WTC11 (cell line): ENCODE data around the gene NFS1. TPM values are rescaled to one million over a fixed set of nuclear protein-coding genes. Genes with fewer than 3 reads are reported as not detected.

Experiments
- ATAC-seq: fragments of 200-7000 bp; cut with Tn5 transposase; 2 replicates; pipeline ENCODE4 v1.10.0; 2021; ENCODE audit warnings: mild to moderate bottlenecking, moderate library complexity
- CTCF ChIA-PET: fragments of 300-600 bp; sonication (Branson Sonifier 250); formaldehyde crosslinking; loops from one replicate; lab custom pipeline; 2021; ENCODE audit warnings: antibody characterized with exemption; lab: Charles Lee
- POLR2A ChIA-PET: fragments of 350-600 bp; sonication (Branson Sonifier 250); formaldehyde crosslinking; loops from one replicate; lab custom pipeline; 2021; ENCODE audit warnings: antibody characterized with exemption; lab: Charles Lee
- DNase-seq: peaks from one replicate; pipeline ENCODE4 v3.0.0; 2021; ENCODE audit warnings: low spot score
- H3K27ac Mint-ChIP-seq: 2 replicates; pipeline ENCODE4 v1.8.0; 2021; ENCODE audit warnings: mixed read lengths
- H3K27me3 Mint-ChIP-seq: 2 replicates; pipeline ENCODE4 v1.8.0; 2021; ENCODE audit warnings: low read depth, mild to moderate bottlenecking, moderate library complexity, mixed read lengths
- H3K36me3 Mint-ChIP-seq: 2 replicates; pipeline ENCODE4 v1.8.0; 2021; ENCODE audit warnings: mixed read lengths
- H3K4me1 Mint-ChIP-seq: 2 replicates; pipeline ENCODE4 v1.8.0; 2022; ENCODE audit warnings: mixed read lengths
- H3K4me3 Mint-ChIP-seq: 2 replicates; pipeline ENCODE4 v1.8.0; 2021; ENCODE audit warnings: mild to moderate bottlenecking, moderate library complexity, mixed read lengths
- H3K9me3 Mint-ChIP-seq: 2 replicates; pipeline ENCODE4 v1.8.0; 2021; ENCODE audit warnings: mixed read lengths
- AFF4 ChIP-seq: sonication (generic); formaldehyde crosslinking; IDR thresholded peaks from 2 replicates; pipeline ENCODE4 v1.8.1; 2023; ENCODE audit warnings: mild to moderate bottlenecking, missing genetic modification reagents, borderline replicate concordance
- CTCF ChIP-seq: fragments of 200-600 bp; IDR thresholded peaks from 2 replicates; pipeline ENCODE4 v1.8.0; 2022; ENCODE audit warnings: antibody characterized with exemption
- FOXJ3 ChIP-seq: sonication (generic); formaldehyde crosslinking; IDR thresholded peaks from 2 replicates; pipeline ENCODE4 v1.9.0; 2021; ENCODE audit warnings: missing genetic modification reagents, mild to moderate bottlenecking, borderline replicate concordance
- FOXK1 ChIP-seq: sonication (generic); formaldehyde crosslinking; IDR thresholded peaks from 2 replicates; pipeline ENCODE4 v1.8.0; 2022; ENCODE audit warnings: mild to moderate bottlenecking, moderate library complexity, missing genetic modification reagents
- JUN ChIP-seq: sonication (generic); formaldehyde crosslinking; IDR thresholded peaks from 2 replicates; pipeline ENCODE4 v1.8.0; 2023; ENCODE audit warnings: mild to moderate bottlenecking, missing genetic modification reagents
- KAT7 ChIP-seq: sonication (generic); formaldehyde crosslinking; IDR thresholded peaks from 2 replicates; pipeline ENCODE4 v1.8.1; 2023; ENCODE audit warnings: missing genetic modification reagents, mild to moderate bottlenecking, borderline replicate concordance
- MAX ChIP-seq: sonication (generic); formaldehyde crosslinking; IDR thresholded peaks from 2 replicates; pipeline ENCODE4 v1.8.0; 2022; ENCODE audit warnings: mild to moderate bottlenecking, missing genetic modification reagents
- MXD4 ChIP-seq: fragments of 250-450 bp; sonication (Bioruptor Pico); IDR thresholded peaks from 2 replicates; pipeline ENCODE4 v1.8.0; 2021; ENCODE audit warnings: mild to moderate bottlenecking, moderate library complexity, borderline replicate concordance
- MYBL2 ChIP-seq: sonication (generic); formaldehyde crosslinking; IDR thresholded peaks from 2 replicates; pipeline ENCODE4 v1.8.1; 2023; ENCODE audit warnings: mild to moderate bottlenecking, moderate library complexity, missing genetic modification reagents
- NFE2L1 ChIP-seq: sonication (generic); formaldehyde crosslinking; IDR thresholded peaks from 2 replicates; pipeline ENCODE4 v1.8.1; 2023; ENCODE audit warnings: missing genetic modification reagents
- NFYB ChIP-seq: sonication (generic); formaldehyde crosslinking; conservative IDR thresholded peaks from 2 replicates; pipeline ENCODE4 v1.8.0; 2022; ENCODE audit warnings: low read depth, missing genetic modification reagents
- NR3C1 ChIP-seq: sonication (generic); formaldehyde crosslinking; conservative IDR thresholded peaks from 2 replicates; pipeline ENCODE4 v1.8.1; 2023; ENCODE audit warnings: low read depth, mild to moderate bottlenecking, missing genetic modification reagents
- OVOL2 ChIP-seq: fragments of 250-450 bp; sonication (Bioruptor Pico); IDR thresholded peaks from 2 replicates; pipeline ENCODE4 v1.9.0; 2021; ENCODE audit warnings: mild to moderate bottlenecking, borderline replicate concordance
- SMAD3 ChIP-seq: sonication (generic); formaldehyde crosslinking; IDR thresholded peaks from 2 replicates; pipeline ENCODE4 v1.8.0; 2022; ENCODE audit warnings: missing genetic modification reagents, mild to moderate bottlenecking, borderline replicate concordance
- SOX15 ChIP-seq: fragments of 250-450 bp; sonication (Bioruptor Pico); IDR thresholded peaks from 2 replicates; pipeline ENCODE4 v1.9.0; 2021; ENCODE audit warnings: mild to moderate bottlenecking
- SP1 ChIP-seq: sonication (generic); formaldehyde crosslinking; conservative IDR thresholded peaks from 2 replicates; pipeline ENCODE4 v1.8.1; 2022; ENCODE audit warnings: missing genetic modification reagents
- STAT6 ChIP-seq: sonication (generic); formaldehyde crosslinking; conservative IDR thresholded peaks from 2 replicates; pipeline ENCODE4 v1.8.1; 2023; ENCODE audit warnings: mild to moderate bottlenecking, low read depth, missing genetic modification reagents, moderate library complexity
- TEAD4 ChIP-seq: sonication (generic); formaldehyde crosslinking; IDR thresholded peaks from 2 replicates; pipeline ENCODE4 v1.8.0; 2022; ENCODE audit warnings: mild to moderate bottlenecking, missing genetic modification reagents
- TP53 ChIP-seq: sonication (generic); formaldehyde crosslinking; IDR thresholded peaks from 2 replicates; pipeline ENCODE4 v1.8.1; 2023; ENCODE audit warnings: mild to moderate bottlenecking, missing genetic modification reagents
- ZBTB21 ChIP-seq: sonication (generic); formaldehyde crosslinking; IDR thresholded peaks from 2 replicates; pipeline ENCODE4 v1.8.1; 2023; ENCODE audit warnings: mild to moderate bottlenecking, missing genetic modification reagents, borderline replicate concordance
- total RNA-seq: library from RNA; stranded (reverse); gene quantifications from 3 replicates; pipeline ENCODE4 v1.2.3, GENCODE V29; 2021

Gene NFS1
- total RNA-seq, 1 experiment from 2014 or later = 36.1 TPM

- CTCF ChIA-PET = interaction anchor here (0.6 to 2.9 kb wide), 9 partner anchors 12 to 210 kb away, joined by 3 to 20 read pairs (median 12); partner anchors contain the start of genes PHF20 and SCAND1
- DNase-seq = no peak
- no peak for ATAC-seq
- peak overlapping the region; percentile 100 for H3K27ac Mint-ChIP-seq
- H3K36me3 Mint-ChIP-seq = peaks cover 26% of the 10 kb centered on the region
- POLR2A ChIA-PET = interaction anchor here (1.0 to 2.2 kb wide), 8 partner anchors 9 to 275 kb away, joined by 3 to 44 read pairs (median 6); partner anchors contain the start of genes ERGIC3, NFS1, PHF20 and ROMO1
- H3K9me3 Mint-ChIP-seq = no peaks in the 10 kb centered on the region
- peak overlapping the region; percentile 98 for H3K4me3 Mint-ChIP-seq
- H3K27me3 Mint-ChIP-seq = no peaks in the 10 kb centered on the region
- TF ChIP-seq JUN (CRISPR knock-in tag) (no peak), TEAD4 (no peak), MAX (CRISPR knock-in tag) (no peak), NFYB (no peak), NFE2L1 (CRISPR knock-in tag) (no peak), FOXJ3 (no peak), SP1 (CRISPR knock-in tag) (no peak), TP53 (CRISPR knock-in tag) (no peak), STAT6 (CRISPR knock-in tag) (no peak), NR3C1 (CRISPR knock-in tag) (no peak), OVOL2 (no peak), ZBTB21 (no peak), KAT7 (CRISPR knock-in tag) (no peak), MYBL2 (no peak)
- TF ChIP-seq, all 79 proteins: peak for 0
- peaks cover 24% of the 10 kb centered on the region for H3K4me1 Mint-ChIP-seq
Measured at GRCh38 chr20:35743693-35744491, 44.7 kb upstream of the NFS1 start.

- Mint-ChIP-seq H3K36me3 (peaks cover 35% of the 10 kb centered on the region), H3K4me1 (peaks cover 29% of the 10 kb centered on the region), H3K27me3 (no peaks in the 10 kb centered on the region), H3K27ac (peak overlapping the region; percentile 100), H3K4me3 (peak overlapping the region; percentile 98), H3K9me3 (peaks cover 4% of the 10 kb centered on the region; the same call in 1 of the 2 replicates)
- ATAC-seq (no peak), DNase-seq (no peak)
- POLR2A ChIA-PET = interaction anchor here (0.5 to 2.2 kb wide), 36 partner anchors 8 to 448 kb away, joined by 3 to 44 read pairs (median 6); partner anchors contain the start of genes CEP250, ERGIC3, NFS1 and PHF20
- TF ChIP-seq MXD4 (no peak), SMAD3 (0 out of 2 replicates have a peak, but pooled peaks have one; percentile 8)
- CTCF ChIA-PET = interaction anchor here (0.7 to 2.9 kb wide), 15 partner anchors 13 to 765 kb away, joined by 3 to 20 read pairs (median 4); partner anchors contain the start of genes PHF20 and SCAND1
Measured at GRCh38 chr20:35742741-35743523, 43.8 kb upstream of the NFS1 start.

GRCh38 chr20:35741892-35742740 is 43.0 kb upstream of the NFS1 start, which contains the start of gene RBM39:
Gene RBM39 (minus strand): TSS chr20:35742260. CDS start chr20:35740874, 1,386 bp downstream.
- ATAC-seq = peak; percentile 94
- no peaks in the 10 kb centered on the region for H3K27me3 Mint-ChIP-seq
- CTCF ChIA-PET = interaction anchor here (0.6 to 2.9 kb wide), 19 partner anchors 14 to 766 kb away, joined by 3 to 20 read pairs (median 4); partner anchors contain the start of genes ERGIC3, NFS1, PHF20 and ROMO1
- TF ChIP-seq SOX15 (CRISPR knock-in tag) = no peak
- TF ChIP-seq NFE2L1 (CRISPR knock-in tag) = peak; percentile 26; the same call in 1 of the 2 replicates
- TF ChIP-seq FOXK1 (CRISPR knock-in tag) = peak; percentile 75
- TF ChIP-seq CTCF = no peak
- no peak; the same call in 1 of the 2 replicates for TF ChIP-seq AFF4 (CRISPR knock-in tag)

More at GRCh38 chr20:35741892-35742740, 43.0 kb upstream of the NFS1 start, which contains the start of gene RBM39:
- peak within 1 kb of the TSS; percentile 100 for H3K27ac Mint-ChIP-seq
- peaks cover 29% of the 10 kb centered on the region for H3K4me1 Mint-ChIP-seq
- H3K36me3 Mint-ChIP-seq = peaks cover 43% of the 10 kb centered on the region
- H3K9me3 Mint-ChIP-seq = peaks cover 4% of the 10 kb centered on the region; the same call in 1 of the 2 replicates
- DNase-seq = peak; percentile 99
- POLR2A ChIA-PET = interaction anchor here (0.6 to 2.2 kb wide), 34 partner anchors 9 to 657 kb away, joined by 3 to 44 read pairs (median 6); partner anchors contain the start of genes CEP250, CPNE1, ERGIC3 and NFS1
- peak within 1 kb of the TSS; percentile 98 for H3K4me3 Mint-ChIP-seq
